Central memory CD8-positive, alpha-beta T cell (primary cell): Measurements from ENCODE around the gene OR1M1.
"Not testable (repeated sequence)": the region's sequence is repeated elsewhere in the genome, so short reads cannot be mapped to it uniquely, and the experiment has no call there.

Source experiments
- ATAC-seq: fragments of 150-1000 bp; cut with Tn5 transposase; replicated peaks from 2 replicates; pipeline ENCODE4 v1.10.0; 2022; ENCODE audit warnings: mild to moderate bottlenecking, moderate FRiP score, moderate number of reproducible peaks; ENCODE audit not compliant: poor library complexity, severe bottlenecking; ENCODE audit errors: extremely low read depth
- DNase-seq, 2 donors: peaks; one replicate each; pipeline ENCODE4 v3.0.0; 2021; ENCODE audit warnings: low spot score in 2 of 2
- H3K27ac Mint-ChIP-seq: one replicate; pipeline ENCODE4 v1.8.0; 2022; ENCODE audit warnings: low read depth, mild to moderate bottlenecking, moderate library complexity, mixed read lengths
- H3K27me3 Mint-ChIP-seq: one replicate; pipeline ENCODE4 v1.8.0; 2022; ENCODE audit warnings: mixed read lengths
- H3K36me3 Mint-ChIP-seq: one replicate; pipeline ENCODE4 v1.8.0; 2022; ENCODE audit warnings: mild to moderate bottlenecking, moderate library complexity, mixed read lengths; ENCODE audit not compliant: insufficient read depth
- H3K4me1 Mint-ChIP-seq: one replicate; pipeline ENCODE4 v1.8.0; 2022; ENCODE audit warnings: mixed read lengths
- H3K4me3 Mint-ChIP-seq: one replicate; pipeline ENCODE4 v1.8.0; 2022; ENCODE audit warnings: mild to moderate bottlenecking, moderate library complexity, mixed read lengths
- H3K9me3 Mint-ChIP-seq: one replicate; pipeline ENCODE4 v1.8.0; 2022; ENCODE audit warnings: mixed read lengths

OR1M1 gene

GRCh38 chr19:9086761-9087160 is at the start of gene OR1M1:
TSS of gene OR1M1 (plus strand) at chr19:9087061. CDS start at chr19:9093245, 6,184 bp downstream.
- H3K27me3 Mint-ChIP-seq = peaks cover 34% of the 10 kb centered on the region
- H3K27ac Mint-ChIP-seq = no peak within 1 kb of the TSS
- peaks cover 1% of the 10 kb centered on the region for H3K36me3 Mint-ChIP-seq
- ATAC-seq (no peak), DNase-seq (no peak)
- H3K4me1 Mint-ChIP-seq = no peaks in the 10 kb centered on the region
- H3K4me3 Mint-ChIP-seq = no peak within 1 kb of the TSS
- no peaks in the 10 kb centered on the region for H3K9me3 Mint-ChIP-seq

- Mint-ChIP-seq H3K4me3 (no peak overlapping the region), H3K9me3 (no peaks in the 10 kb centered on the region), H3K27me3 (no peaks in the 10 kb centered on the region), H3K4me1 (no peaks in the 10 kb centered on the region), H3K27ac (no peak overlapping the region), H3K36me3 (no peaks in the 10 kb centered on the region)
- ATAC-seq (no peak), DNase-seq (no peak)
These were observed 49.3 kb upstream of the OR1M1 start for GRCh38 chr19:9037400-9038062.

- Mint-ChIP-seq H3K27me3 (peaks cover 9% of the 10 kb centered on the region), H3K9me3 (no peaks in the 10 kb centered on the region), H3K27ac (no peak overlapping the region), H3K36me3 (no peaks in the 10 kb centered on the region), H3K4me1 (no peaks in the 10 kb centered on the region), H3K4me3 (no peak overlapping the region)
- no peak for DNase-seq
- ATAC-seq = no peak
These were observed 47.1 kb upstream of the OR1M1 start for GRCh38 chr19:9039728-9040127.

GRCh38 chr19:9040131-9040530 is 46.7 kb upstream of the OR1M1 start:
- H3K4me3 Mint-ChIP-seq = no peak overlapping the region
- no peak overlapping the region for H3K27ac Mint-ChIP-seq
- DNase-seq = no peak
- H3K27me3 Mint-ChIP-seq = peaks cover 13% of the 10 kb centered on the region
- no peak for ATAC-seq
- H3K36me3 Mint-ChIP-seq = no peaks in the 10 kb centered on the region
- no peaks in the 10 kb centered on the region for H3K4me1 Mint-ChIP-seq
- no peaks in the 10 kb centered on the region for H3K9me3 Mint-ChIP-seq

GRCh38 chr19:9041023-9041422 is 45.8 kb upstream of the OR1M1 start:
- Mint-ChIP-seq H3K4me3 (no peak overlapping the region), H3K36me3 (no peaks in the 10 kb centered on the region), H3K27me3 (peaks cover 18% of the 10 kb centered on the region), H3K4me1 (no peaks in the 10 kb centered on the region), H3K9me3 (no peaks in the 10 kb centered on the region), H3K27ac (no peak overlapping the region)
- DNase-seq = no peak
- no peak for ATAC-seq

GRCh38 chr19:9043524-9043923 is 43.3 kb upstream of the OR1M1 start:
- DNase-seq (no peak), ATAC-seq (no peak)
- Mint-ChIP-seq H3K27ac (no peak overlapping the region), H3K4me1 (no peaks in the 10 kb centered on the region), H3K27me3 (peaks cover 33% of the 10 kb centered on the region), H3K36me3 (no peaks in the 10 kb centered on the region), H3K9me3 (no peaks in the 10 kb centered on the region), H3K4me3 (no peak overlapping the region)

- Mint-ChIP-seq H3K4me1 (no peaks in the 10 kb centered on the region), H3K36me3 (no peaks in the 10 kb centered on the region), H3K4me3 (no peak overlapping the region), H3K9me3 (no peaks in the 10 kb centered on the region), H3K27ac (no peak overlapping the region), H3K27me3 (peaks cover 33% of the 10 kb centered on the region)
- ATAC-seq = no peak
- DNase-seq = no peak
These were observed 42.4 kb upstream of the OR1M1 start for GRCh38 chr19:9044449-9044848.

- H3K9me3 Mint-ChIP-seq = no peaks in the 10 kb centered on the region
- H3K4me3 Mint-ChIP-seq = no peak overlapping the region
- DNase-seq (no peak), ATAC-seq (no peak)
- no peak overlapping the region for H3K27ac Mint-ChIP-seq
- H3K4me1 Mint-ChIP-seq = no peaks in the 10 kb centered on the region
- no peaks in the 10 kb centered on the region for H3K36me3 Mint-ChIP-seq
- H3K27me3 Mint-ChIP-seq = peaks cover 33% of the 10 kb centered on the region
These were observed 40.2 kb upstream of the OR1M1 start for GRCh38 chr19:9046694-9047093.

GRCh38 chr19:9052894-9053293 is 34.0 kb upstream of the OR1M1 start:
- ATAC-seq = no peak
- DNase-seq = no peak
- H3K4me1 Mint-ChIP-seq = no peaks in the 10 kb centered on the region
- no peak overlapping the region for H3K27ac Mint-ChIP-seq
- peaks cover 5% of the 10 kb centered on the region for H3K27me3 Mint-ChIP-seq
- peaks cover 1% of the 10 kb centered on the region for H3K36me3 Mint-ChIP-seq
- no peak overlapping the region for H3K4me3 Mint-ChIP-seq
- peaks cover 3% of the 10 kb centered on the region for H3K9me3 Mint-ChIP-seq

- not testable (repeated sequence) for H3K27me3 Mint-ChIP-seq, H3K4me1 Mint-ChIP-seq, H3K36me3 Mint-ChIP-seq, H3K27ac Mint-ChIP-seq, H3K9me3 Mint-ChIP-seq, ATAC-seq, DNase-seq, H3K4me3 Mint-ChIP-seq
These were observed 33.2 kb upstream of the OR1M1 start for GRCh38 chr19:9053674-9054073.

- Mint-ChIP-seq H3K27me3 (peaks cover 8% of the 10 kb centered on the region), H3K9me3 (peaks cover 5% of the 10 kb centered on the region), H3K4me3 (no peak overlapping the region), H3K36me3 (peaks cover 1% of the 10 kb centered on the region), H3K4me1 (no peaks in the 10 kb centered on the region), H3K27ac (no peak overlapping the region)
- DNase-seq (no peak), ATAC-seq (no peak)
These were observed 32.7 kb upstream of the OR1M1 start for GRCh38 chr19:9054207-9054606.

- Mint-ChIP-seq H3K27ac (no peak overlapping the region), H3K4me1 (no peaks in the 10 kb centered on the region), H3K9me3 (peaks cover 5% of the 10 kb centered on the region), H3K36me3 (peaks cover 1% of the 10 kb centered on the region), H3K27me3 (peaks cover 8% of the 10 kb centered on the region), H3K4me3 (no peak overlapping the region)
- DNase-seq = no peak
- ATAC-seq = no peak
These were observed 32.1 kb upstream of the OR1M1 start for GRCh38 chr19:9054765-9055164.

GRCh38 chr19:9056131-9056530 is 30.7 kb upstream of the OR1M1 start:
- not testable (repeated sequence) for DNase-seq, ATAC-seq

More at GRCh38 chr19:9056131-9056530, 30.7 kb upstream of the OR1M1 start:
- not testable (repeated sequence) for H3K4me3 Mint-ChIP-seq, H3K4me1 Mint-ChIP-seq, H3K36me3 Mint-ChIP-seq, H3K9me3 Mint-ChIP-seq, H3K27me3 Mint-ChIP-seq, H3K27ac Mint-ChIP-seq
